H9 (cell line): Measurements from ENCODE around the gene AHDC1. TPM values are rescaled to one million over a fixed set of nuclear protein-coding genes. Genes with fewer than 3 reads are reported as not detected.

ENCODE experiments used
- DNase-seq: peaks from one replicate; pipeline ENCODE4 v3.0.0-alpha.2; 2017
- H2AFZ ChIP-seq: one replicate; pipeline ENCODE4 v1.6.1; 2013; ENCODE audit warnings: mild to moderate bottlenecking, low read length, control low read depth, moderate library complexity
- H2AK5ac ChIP-seq: 2 replicates; pipeline ENCODE4 v1.6.1; 2013; ENCODE audit warnings: low read length, control low read depth, mixed read lengths; ENCODE audit not compliant: insufficient read length
- H2BK120ac ChIP-seq: one replicate; pipeline ENCODE4 v1.6.1; 2013; ENCODE audit warnings: low read depth, mild to moderate bottlenecking, low read length, control low read depth, inconsistent platforms; ENCODE audit not compliant: poor library complexity, severe bottlenecking
- H2BK12ac ChIP-seq: 2 replicates; pipeline ENCODE4 v1.6.1; 2013; ENCODE audit warnings: low read length, control low read depth, mixed read lengths, low read depth; ENCODE audit not compliant: insufficient read length
- H2BK15ac ChIP-seq: 2 replicates; pipeline ENCODE4 v1.6.1; 2013; ENCODE audit warnings: low read depth, low read length, control low read depth
- H2BK20ac ChIP-seq: one replicate; pipeline ENCODE4 v1.6.1; 2013; ENCODE audit warnings: low read depth, mild to moderate bottlenecking, low read length, control low read depth, inconsistent platforms; ENCODE audit not compliant: poor library complexity, severe bottlenecking
- H2BK5ac ChIP-seq: 2 replicates; pipeline ENCODE4 v1.6.1; 2013; ENCODE audit warnings: low read length, control low read depth, mixed read lengths; ENCODE audit not compliant: insufficient read length
- H3K14ac ChIP-seq: 2 replicates; pipeline ENCODE4 v1.6.1; 2013; ENCODE audit warnings: low read length, control low read depth; ENCODE audit not compliant: insufficient read depth
- H3K18ac ChIP-seq: 2 replicates; pipeline ENCODE4 v1.6.1; 2013; ENCODE audit warnings: low read depth, mild to moderate bottlenecking, mixed read lengths, low read length, control low read depth; ENCODE audit not compliant: insufficient read length
- H3K23ac ChIP-seq: 2 replicates; pipeline ENCODE4 v1.6.1; 2013; ENCODE audit warnings: low read length, control low read depth, mixed read lengths, low read depth; ENCODE audit not compliant: insufficient read length
- H3K23me2 ChIP-seq: 2 replicates; pipeline ENCODE4 v1.6.1; 2013; ENCODE audit warnings: low read depth, mild to moderate bottlenecking, mixed read lengths, low read length, control low read depth; ENCODE audit not compliant: insufficient read length, poor library complexity, severe bottlenecking
- H3K27ac ChIP-seq: 2 replicates; pipeline ENCODE4 v1.5.1; 2013; ENCODE audit warnings: low read length, control low read depth, mixed read lengths, low read depth; ENCODE audit not compliant: insufficient read length
- H3K27me3 ChIP-seq: 2 replicates; pipeline ENCODE4 v1.6.1; 2013; ENCODE audit warnings: low read length, control low read depth, inconsistent platforms; ENCODE audit not compliant: insufficient read depth
- H3K4ac ChIP-seq: 2 replicates; pipeline ENCODE4 v1.6.1; 2013; ENCODE audit warnings: low read depth, mild to moderate bottlenecking, control low read depth, inconsistent platforms, low read length, moderate library complexity
- H3K4me1 ChIP-seq: 2 replicates; pipeline ENCODE4 v1.6.1; 2013; ENCODE audit warnings: low read length, control low read depth, inconsistent platforms; ENCODE audit not compliant: insufficient read depth
- H3K4me2 ChIP-seq: 2 replicates; pipeline ENCODE4 v1.6.1; 2013; ENCODE audit warnings: low read length, control low read depth, mixed read lengths; ENCODE audit not compliant: insufficient read length, insufficient read depth
- H3K56ac ChIP-seq: 2 replicates; pipeline ENCODE4 v1.6.1; 2013; ENCODE audit warnings: low read depth, mild to moderate bottlenecking, mixed read lengths, low read length, control low read depth; ENCODE audit not compliant: insufficient read length
- H3K79me1 ChIP-seq: 2 replicates; pipeline ENCODE4 v1.6.1; 2013; ENCODE audit warnings: low read depth, mild to moderate bottlenecking, moderate library complexity, low read length, control low read depth, inconsistent platforms; ENCODE audit not compliant: insufficient read depth, poor library complexity, severe bottlenecking
- H3K79me2 ChIP-seq: 2 replicates; pipeline ENCODE4 v1.6.1; 2013; ENCODE audit warnings: low read length, control low read depth, inconsistent platforms; ENCODE audit not compliant: insufficient read depth
- H3K9ac ChIP-seq: 2 replicates; pipeline ENCODE4 v1.6.1; 2013; ENCODE audit warnings: low read length, control low read depth, mixed read lengths; ENCODE audit not compliant: insufficient read length; ENCODE audit errors: extremely low read depth
- H3K9me3 ChIP-seq: one replicate; pipeline ENCODE4 v1.6.1; 2013; ENCODE audit warnings: low read depth, low read length, inconsistent platforms; ENCODE audit not compliant: control insufficient read depth
- H3T11ph ChIP-seq: one replicate; pipeline ENCODE4 v1.6.1; 2013; ENCODE audit warnings: mild to moderate bottlenecking, low read length, control low read depth, inconsistent platforms
- H4K20me1 ChIP-seq: one replicate; pipeline ENCODE4 v1.6.1; 2013; ENCODE audit not compliant: control insufficient read depth, insufficient read length, insufficient read depth
- H4K5ac ChIP-seq: 2 replicates; pipeline ENCODE4 v1.6.1; 2013; ENCODE audit warnings: low read depth, mild to moderate bottlenecking, mixed read lengths, low read length, control low read depth; ENCODE audit not compliant: insufficient read length
- H4K8ac ChIP-seq: replicated peaks from 2 replicates; pipeline ENCODE4 v1.6.1; 2013; ENCODE audit warnings: low read length, control low read depth, mixed read lengths, low read depth; ENCODE audit not compliant: insufficient read length
- H4K91ac ChIP-seq: 2 replicates; pipeline ENCODE4 v1.6.1; 2013; ENCODE audit warnings: low read depth, mild to moderate bottlenecking, moderate library complexity, mixed read lengths, low read length, control low read depth; ENCODE audit not compliant: insufficient read length
- H3K27ac Mint-ChIP-seq, 3 experiments: 2 replicates in 2 of 3; 3 replicates in 1 of 3; pipeline ENCODE4 v1.8.0; 2020 to 2021; ENCODE audit warnings: mixed read lengths in 3 of 3, mild to moderate bottlenecking in 1 of 3, moderate library complexity in 1 of 3
- H3K27me3 Mint-ChIP-seq: 2 replicates; pipeline ENCODE4 v1.8.0; 2021; ENCODE audit warnings: low read depth, mild to moderate bottlenecking, moderate library complexity, mixed read lengths
- H3K36me3 Mint-ChIP-seq, 3 experiments: 2 replicates in 2 of 3; 3 replicates in 1 of 3; pipeline ENCODE4 v1.8.0; 2020 to 2021; ENCODE audit warnings: low read depth in 3 of 3, mixed read lengths in 3 of 3; ENCODE audit not compliant: insufficient read depth in 1 of 3
- H3K4me1 Mint-ChIP-seq, 2 experiments: 2 replicates each; pipeline ENCODE4 v1.8.0; 2020; ENCODE audit warnings: mixed read lengths in 2 of 2
- H3K4me3 Mint-ChIP-seq, 2 experiments: 2 replicates in 1 of 2; 3 replicates in 1 of 2; pipeline ENCODE4 v1.8.0; 2020 to 2021; ENCODE audit warnings: mild to moderate bottlenecking in 2 of 2, mixed read lengths in 2 of 2, moderate library complexity in 1 of 2
- H3K9me3 Mint-ChIP-seq, 2 experiments: 2 replicates in 1 of 2; 3 replicates in 1 of 2; pipeline ENCODE4 v1.8.0; 2020; ENCODE audit warnings: mild to moderate bottlenecking in 2 of 2, mixed read lengths in 2 of 2, moderate library complexity in 1 of 2
- WGBS: extraction: QIAGEN DNeasy Blood & Tissue Kit; methylation state at CpG from one replicate; pipeline ENCODE4 v1.1.7; 2013; ENCODE audit warnings: missing lambda C conversion rate, low lambda C conversion rate, mixed read lengths; ENCODE audit not compliant: insufficient read length; ENCODE audit errors: extremely low coverage; 5-methylcytosine and 5-hydroxymethylcytosine counted together
- total RNA-seq: library from RNA; stranded (reverse); gene quantifications from 2 replicates; pipeline ENCODE4 v1.2.1, GENCODE V29; 2021
- TF ChIP-seq, protein P1 (sequence below): fragments of 200-600 bp; sonication (generic); conservative IDR thresholded peaks from 3 replicates; pipeline ENCODE4 v1.8.0; 2021; ENCODE audit warnings: antibody characterized with exemption, mild to moderate bottlenecking

AHDC1 gene
- total RNA-seq, 1 experiment from 2014 or later: 29.4 TPM

GRCh38 chr1:27648602-27649305, 44.8 kb upstream of the AHDC1 start:
- no peak overlapping the region for H2BK15ac ChIP-seq
- no peak overlapping the region for H3K14ac ChIP-seq
- H3K9me3 ChIP-seq: no peaks in the 10 kb centered on the region
- H2BK120ac ChIP-seq: no peak overlapping the region
- H3K9ac ChIP-seq: no peak overlapping the region
- no peak overlapping the region for H4K5ac ChIP-seq
- H3K79me1 ChIP-seq: no peaks in the 10 kb centered on the region
- no peaks in the 10 kb centered on the region for H3K36me3 Mint-ChIP-seq
- no peak overlapping the region for H2AFZ ChIP-seq
- H3K18ac ChIP-seq: no peak overlapping the region
- no peak overlapping the region for H4K91ac ChIP-seq
- H3K27me3 Mint-ChIP-seq: peaks cover 2% of the 10 kb centered on the region
- H3K4me2 ChIP-seq: no peak overlapping the region
- no peak for DNase-seq
- no peak overlapping the region for H2BK20ac ChIP-seq
- TF ChIP-seq, protein P1, sequence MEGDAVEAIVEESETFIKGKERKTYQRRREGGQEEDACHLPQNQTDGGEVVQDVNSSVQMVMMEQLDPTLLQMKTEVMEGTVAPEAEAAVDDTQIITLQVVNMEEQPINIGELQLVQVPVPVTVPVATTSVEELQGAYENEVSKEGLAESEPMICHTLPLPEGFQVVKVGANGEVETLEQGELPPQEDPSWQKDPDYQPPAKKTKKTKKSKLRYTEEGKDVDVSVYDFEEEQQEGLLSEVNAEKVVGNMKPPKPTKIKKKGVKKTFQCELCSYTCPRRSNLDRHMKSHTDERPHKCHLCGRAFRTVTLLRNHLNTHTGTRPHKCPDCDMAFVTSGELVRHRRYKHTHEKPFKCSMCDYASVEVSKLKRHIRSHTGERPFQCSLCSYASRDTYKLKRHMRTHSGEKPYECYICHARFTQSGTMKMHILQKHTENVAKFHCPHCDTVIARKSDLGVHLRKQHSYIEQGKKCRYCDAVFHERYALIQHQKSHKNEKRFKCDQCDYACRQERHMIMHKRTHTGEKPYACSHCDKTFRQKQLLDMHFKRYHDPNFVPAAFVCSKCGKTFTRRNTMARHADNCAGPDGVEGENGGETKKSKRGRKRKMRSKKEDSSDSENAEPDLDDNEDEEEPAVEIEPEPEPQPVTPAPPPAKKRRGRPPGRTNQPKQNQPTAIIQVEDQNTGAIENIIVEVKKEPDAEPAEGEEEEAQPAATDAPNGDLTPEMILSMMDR: no peak
- H2AK5ac ChIP-seq: no peak overlapping the region
- no peak overlapping the region for H4K8ac ChIP-seq
- H3K9me3 Mint-ChIP-seq: no peaks in the 10 kb centered on the region; a peak in 1 of 5 replicates
- H2BK12ac ChIP-seq: no peak overlapping the region
- H3K4me1 ChIP-seq: peaks cover 7% of the 10 kb centered on the region; the same call in 1 of the 2 replicates
- H3K4me3 Mint-ChIP-seq: no peak overlapping the region
- no peak overlapping the region for H3K23ac ChIP-seq
- H3K4ac ChIP-seq: no peak overlapping the region
- H3K27me3 ChIP-seq: no peaks in the 10 kb centered on the region
- H3K27ac Mint-ChIP-seq: no peak overlapping the region
- no peaks in the 10 kb centered on the region for H3K23me2 ChIP-seq
- no peak overlapping the region for H3K27ac ChIP-seq
- no peaks in the 10 kb centered on the region for H3K79me2 ChIP-seq
- H3K4me1 Mint-ChIP-seq: peaks cover 15 to 21% of the 10 kb centered on the region in 2 experiments
- no peak overlapping the region for H3K56ac ChIP-seq
- no peaks in the 10 kb centered on the region for H4K20me1 ChIP-seq
- H3T11ph ChIP-seq: no peak overlapping the region
- H2BK5ac ChIP-seq: no peak overlapping the region
- whole genome bisulfite sequencing: no CpG with 5 or more reads among the region's 6 CpGs
